Measurements from ENCODE around the gene SDCCAG8.

- TF ChIP-seq, protein P1, sequence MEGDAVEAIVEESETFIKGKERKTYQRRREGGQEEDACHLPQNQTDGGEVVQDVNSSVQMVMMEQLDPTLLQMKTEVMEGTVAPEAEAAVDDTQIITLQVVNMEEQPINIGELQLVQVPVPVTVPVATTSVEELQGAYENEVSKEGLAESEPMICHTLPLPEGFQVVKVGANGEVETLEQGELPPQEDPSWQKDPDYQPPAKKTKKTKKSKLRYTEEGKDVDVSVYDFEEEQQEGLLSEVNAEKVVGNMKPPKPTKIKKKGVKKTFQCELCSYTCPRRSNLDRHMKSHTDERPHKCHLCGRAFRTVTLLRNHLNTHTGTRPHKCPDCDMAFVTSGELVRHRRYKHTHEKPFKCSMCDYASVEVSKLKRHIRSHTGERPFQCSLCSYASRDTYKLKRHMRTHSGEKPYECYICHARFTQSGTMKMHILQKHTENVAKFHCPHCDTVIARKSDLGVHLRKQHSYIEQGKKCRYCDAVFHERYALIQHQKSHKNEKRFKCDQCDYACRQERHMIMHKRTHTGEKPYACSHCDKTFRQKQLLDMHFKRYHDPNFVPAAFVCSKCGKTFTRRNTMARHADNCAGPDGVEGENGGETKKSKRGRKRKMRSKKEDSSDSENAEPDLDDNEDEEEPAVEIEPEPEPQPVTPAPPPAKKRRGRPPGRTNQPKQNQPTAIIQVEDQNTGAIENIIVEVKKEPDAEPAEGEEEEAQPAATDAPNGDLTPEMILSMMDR (IDR thresholded peaks at IDR 0.05) = no peak
- no peak for TF ChIP-seq POLR2A (IDR thresholded peaks at IDR 0.05)
Measured at GRCh38 chr1:243402868-243403267, 147.0 kb downstream of the SDCCAG8 start.

All from Peyer's patch (tissue), 4 donors.